Activated CD8-positive, alpha-beta memory T cell treated with anti-CD3 and anti-CD28 coated beads, Interleukin-2, amount 50 U/mL, for 24 hours (primary cell): ENCODE results near the gene ZNF316.
"Not testable (repeated sequence)": the region's sequence is repeated elsewhere in the genome, so short reads cannot be mapped to it uniquely, and the experiment has no call there.

Experiments
- DNase-seq: peaks from one replicate; pipeline ENCODE4 v3.0.0-alpha.2; 2020; ENCODE audit errors: extremely low read depth

The ZNF316 gene

DNA sequence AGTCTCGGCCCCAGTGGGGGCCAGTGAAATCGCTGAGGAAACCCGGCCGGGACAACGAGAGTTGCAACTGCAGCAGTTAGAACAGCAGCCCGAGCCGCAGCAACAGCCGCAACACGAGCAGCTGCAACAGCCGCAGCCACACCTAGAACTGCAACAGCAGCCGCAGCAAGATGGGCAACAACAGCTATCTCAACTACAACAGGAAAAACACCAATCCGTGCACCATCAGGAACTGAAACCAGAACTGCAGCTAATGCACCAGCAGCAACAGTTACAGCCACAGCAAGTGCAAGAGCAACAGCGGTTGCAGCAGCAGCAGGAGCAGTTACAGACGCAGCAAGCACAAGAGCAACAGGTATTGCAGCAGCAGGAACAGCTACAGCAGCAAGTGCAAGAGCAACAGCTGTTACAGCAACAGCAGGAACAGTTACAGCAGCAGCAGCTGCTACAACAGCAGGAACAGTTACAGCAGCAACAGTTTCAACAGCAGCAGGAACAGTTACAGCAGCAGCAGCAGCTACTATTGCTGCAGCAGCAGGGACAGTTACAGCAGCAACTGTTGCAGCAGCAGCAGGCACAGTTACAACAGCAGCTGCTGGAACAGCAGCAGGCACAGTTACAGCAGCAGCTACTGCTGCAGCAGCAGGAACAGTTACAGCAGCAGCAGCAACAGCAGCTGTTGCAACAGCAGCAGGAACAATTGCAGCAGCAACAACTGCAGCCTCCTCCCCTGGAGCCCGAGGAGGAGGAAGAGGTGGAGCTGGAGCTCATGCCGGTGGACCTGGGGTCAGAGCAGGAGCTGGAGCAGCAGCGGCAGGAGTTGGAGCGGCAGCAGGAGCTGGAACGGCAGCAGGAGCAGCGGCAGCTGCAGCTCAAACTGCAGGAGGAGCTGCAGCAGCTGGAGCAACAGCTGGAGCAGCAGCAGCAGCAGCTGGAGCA is 15.7 kb upstream of the ZNF316 start:
- no peak for DNase-seq

DNA sequence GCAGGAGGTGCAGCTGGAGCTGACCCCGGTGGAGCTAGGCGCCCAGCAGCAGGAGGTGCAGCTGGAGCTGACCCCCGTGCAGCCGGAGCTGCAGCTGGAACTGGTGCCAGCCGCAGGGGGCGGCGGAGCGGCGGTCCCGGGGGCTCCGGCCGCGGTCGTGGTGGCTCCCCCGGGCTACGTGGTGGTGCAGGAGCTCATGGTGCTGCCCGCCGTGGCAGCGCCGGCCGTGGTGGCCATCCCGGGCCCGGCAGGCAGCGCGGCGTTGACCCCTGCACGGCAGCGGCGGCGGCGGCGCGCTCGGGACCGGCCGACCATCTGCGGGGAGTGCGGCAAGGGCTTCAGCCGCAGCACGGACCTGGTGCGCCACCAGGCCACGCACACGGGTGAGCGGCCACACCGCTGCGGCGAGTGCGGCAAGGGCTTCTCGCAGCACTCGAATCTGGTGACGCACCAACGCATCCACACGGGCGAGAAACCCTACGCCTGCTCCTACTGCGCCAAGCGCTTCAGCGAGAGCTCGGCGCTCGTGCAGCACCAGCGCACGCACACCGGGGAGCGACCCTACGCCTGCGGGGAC is 14.9 kb upstream of the ZNF316 start:
- DNase-seq, result no peak

DNA sequence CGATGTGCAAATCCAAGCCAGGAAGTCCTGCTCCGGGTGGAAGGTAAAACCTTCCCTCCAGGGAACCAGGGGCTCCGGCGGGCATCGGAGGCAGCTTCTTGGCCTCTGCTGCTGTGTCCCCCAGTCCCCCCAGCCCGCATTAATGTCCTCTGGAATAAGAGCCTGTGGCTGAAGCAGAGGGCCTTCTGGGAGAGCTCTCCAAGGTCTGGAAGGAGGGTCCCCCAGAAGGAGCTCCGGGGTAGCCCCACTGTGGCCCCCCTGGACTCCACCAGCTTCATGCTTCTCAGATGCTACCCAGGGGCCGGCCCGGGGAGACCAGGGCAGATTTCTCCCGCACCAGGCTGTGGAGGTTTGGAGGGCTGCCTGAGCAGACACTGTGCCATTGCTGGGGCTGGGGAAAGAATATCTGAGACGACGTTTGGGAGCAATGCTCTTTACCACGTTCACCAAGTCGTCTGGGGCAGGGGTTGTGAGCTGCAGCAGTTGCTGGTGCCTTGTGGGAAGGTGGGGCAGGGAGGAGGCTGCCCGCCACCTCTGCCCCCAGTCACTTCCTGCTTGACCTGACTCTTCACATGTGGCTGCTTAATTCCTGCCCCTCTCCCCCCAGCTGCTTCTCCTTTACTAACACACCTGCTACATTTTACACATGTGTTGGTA is 13.4 kb upstream of the ZNF316 start:
- no peak for DNase-seq

DNA sequence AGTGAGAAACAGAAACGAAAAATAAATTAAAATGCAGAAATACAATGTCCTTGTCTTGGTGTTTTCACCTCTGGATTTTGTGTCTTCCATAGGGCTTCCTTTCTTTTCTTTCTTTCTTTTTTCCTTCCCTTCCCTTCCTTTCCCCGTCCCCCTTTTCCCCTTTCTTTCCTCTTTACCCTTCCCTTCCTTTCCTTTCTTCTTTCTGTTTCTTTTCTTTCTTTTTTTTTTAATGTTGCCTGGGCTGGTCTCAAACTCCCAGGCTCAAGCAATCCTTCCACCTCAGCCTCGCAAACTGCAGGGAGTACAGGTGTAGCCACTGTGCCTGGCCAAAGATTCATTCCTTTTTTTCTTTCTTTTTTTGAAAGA is 12.9 kb upstream of the ZNF316 start:
- no peak for DNase-seq

DNA sequence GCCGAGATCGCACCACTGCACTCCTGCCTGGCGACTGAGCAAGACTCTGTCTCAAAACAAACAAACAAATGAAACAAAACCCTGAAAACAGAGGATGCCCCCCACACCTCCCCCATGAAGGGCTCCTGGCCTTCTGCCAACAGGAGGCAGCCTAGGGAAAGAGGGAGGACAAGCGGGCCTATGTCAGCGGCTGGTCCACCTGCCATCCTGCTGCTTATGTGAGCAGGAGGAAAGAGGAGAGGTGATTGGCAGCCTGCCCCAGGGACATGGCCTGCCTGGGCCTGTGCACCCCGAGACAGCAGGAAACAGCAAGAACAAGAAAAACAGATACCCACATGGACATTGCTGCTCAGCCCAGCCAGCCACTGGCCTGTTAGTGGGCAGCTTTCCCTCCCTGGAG is 9.1 kb upstream of the ZNF316 start:
- no peak for DNase-seq

DNA sequence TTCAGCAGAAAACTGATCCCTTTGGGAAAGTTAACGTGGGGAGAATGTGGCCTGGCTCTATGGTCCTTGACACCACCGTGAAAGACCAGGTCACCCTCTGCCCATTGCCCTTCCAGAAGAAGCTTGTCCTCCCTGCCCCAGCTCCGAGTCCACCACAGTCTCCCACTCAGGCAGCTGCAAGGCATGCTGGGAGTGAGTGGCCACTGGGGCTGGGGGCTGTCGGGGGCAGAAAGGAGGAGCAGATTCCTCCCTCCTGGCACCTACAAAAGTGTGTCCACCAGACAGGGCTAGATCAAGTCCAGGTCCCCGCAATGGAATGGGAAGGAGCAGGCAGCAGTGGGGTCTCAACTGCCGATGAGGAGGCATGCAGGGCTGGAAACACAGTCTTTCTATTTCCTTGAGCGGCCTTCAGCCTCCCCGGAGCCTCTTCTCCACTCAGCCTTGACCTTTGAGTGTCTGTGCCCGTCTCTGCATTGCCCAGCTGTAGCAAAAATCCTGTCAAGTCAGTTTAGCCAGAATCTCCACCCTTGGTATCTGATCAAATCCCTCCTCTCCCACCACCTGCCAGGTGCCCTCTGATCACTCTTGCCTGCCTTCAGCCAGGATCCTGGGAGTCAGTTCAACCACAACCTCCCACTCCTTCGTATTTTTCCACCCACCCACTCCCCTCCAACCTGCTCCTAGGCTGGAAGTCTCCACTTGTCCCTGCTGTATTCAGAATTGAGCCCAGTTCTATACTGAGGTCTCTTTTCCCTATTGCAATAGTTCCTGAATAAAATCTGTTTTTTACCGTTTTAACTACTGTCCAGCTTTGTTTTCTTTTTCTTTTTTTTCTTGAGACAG is 6.9 kb upstream of the ZNF316 start:
- no peak for DNase-seq

DNA sequence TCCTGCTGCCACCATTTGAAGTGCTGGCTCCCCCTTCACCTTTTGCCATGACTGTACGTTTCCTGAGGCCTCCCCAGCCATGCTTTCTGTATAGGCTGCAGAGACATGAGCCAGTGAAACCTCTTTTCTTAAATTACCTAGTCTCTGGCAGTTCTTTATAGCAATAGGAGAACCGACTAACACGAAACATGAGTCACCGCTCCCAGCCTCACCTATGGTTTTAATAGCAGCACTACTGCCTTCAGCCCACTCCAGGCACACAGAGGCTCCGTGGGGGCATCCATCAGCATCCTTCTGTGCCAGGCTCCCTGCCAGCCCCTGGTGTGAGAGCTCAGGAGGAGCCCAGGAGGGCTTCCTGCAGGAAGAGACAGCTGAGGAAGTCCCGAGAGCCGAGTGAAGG is 5.5 kb upstream of the ZNF316 start:
- DNase-seq, result no peak

DNA sequence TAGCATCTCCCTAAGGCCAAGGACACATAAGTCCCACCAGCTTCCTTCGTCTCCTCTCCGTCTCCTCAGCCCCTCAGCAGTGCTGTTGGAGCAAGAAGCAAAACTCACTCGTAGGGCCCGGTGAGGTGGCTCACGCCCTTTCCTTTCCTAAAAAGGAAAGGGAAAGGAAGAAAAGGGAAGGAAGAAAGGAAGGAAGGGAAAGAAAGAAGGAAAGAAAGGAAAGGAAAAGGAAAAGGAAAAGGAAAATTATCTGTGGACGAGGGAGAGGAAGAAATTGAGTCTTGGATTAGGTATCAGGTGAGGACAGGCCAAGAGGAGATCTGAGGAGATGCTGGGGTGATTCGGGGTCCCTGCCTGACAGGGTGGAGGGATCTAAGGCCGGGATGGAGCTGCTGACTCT is 3.1 kb upstream of the ZNF316 start:
- DNase-seq, result no peak

DNA sequence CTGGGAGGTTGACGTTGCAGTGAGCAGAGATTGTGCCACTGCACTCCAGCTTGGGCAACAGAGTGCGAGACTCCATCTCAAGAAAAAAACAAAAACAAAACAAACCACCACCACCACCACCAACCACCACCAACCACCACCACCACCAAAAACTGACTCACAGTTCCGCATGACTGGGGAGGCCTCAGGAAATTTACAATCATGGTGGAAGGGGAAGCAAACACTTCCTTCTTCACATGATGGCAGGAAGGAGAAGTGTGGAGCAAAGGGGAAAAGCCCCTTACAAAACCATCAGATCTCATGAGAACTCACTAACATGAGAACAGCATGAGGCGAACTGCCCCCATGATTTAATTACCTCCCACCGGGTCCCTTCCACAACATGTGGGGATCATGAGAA is 2.1 kb upstream of the ZNF316 start:
- not testable (repeated sequence) for DNase-seq

DNA sequence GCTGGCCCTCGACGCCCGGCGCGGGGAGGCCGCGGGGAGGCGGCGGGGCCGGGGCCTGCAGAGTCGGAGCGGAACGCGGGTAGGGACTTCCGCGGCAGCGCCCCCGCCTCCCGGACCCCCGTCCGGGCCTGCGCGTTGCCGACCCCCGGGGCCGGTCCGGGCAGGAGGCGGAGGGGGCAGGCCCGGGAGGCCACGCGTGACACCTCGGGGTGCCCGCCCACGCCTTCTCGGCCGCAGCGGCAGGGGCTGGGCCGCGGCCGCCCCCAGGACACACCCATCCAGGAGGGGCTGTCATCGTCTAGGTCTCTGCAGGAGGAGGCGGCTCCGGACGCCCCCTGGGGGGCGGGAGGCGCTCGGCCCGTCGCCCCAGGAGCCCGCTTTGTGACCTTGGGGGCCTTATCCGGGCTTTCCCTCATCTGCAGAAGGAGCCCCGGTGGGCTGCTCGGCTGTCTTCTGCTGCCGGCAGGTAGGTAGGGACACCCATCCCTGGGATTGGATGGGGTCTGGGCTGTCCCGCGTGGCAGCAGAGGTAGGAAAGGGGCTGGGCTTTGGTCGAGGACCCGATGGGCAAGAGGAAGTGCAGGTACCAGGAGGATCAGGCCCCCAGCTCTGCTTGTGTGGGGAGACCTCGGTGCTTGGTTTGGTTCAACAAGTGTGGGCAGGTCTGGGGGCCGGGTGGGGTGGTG is 569 bp downstream of the ZNF316 start:
- no peak for DNase-seq

DNA sequence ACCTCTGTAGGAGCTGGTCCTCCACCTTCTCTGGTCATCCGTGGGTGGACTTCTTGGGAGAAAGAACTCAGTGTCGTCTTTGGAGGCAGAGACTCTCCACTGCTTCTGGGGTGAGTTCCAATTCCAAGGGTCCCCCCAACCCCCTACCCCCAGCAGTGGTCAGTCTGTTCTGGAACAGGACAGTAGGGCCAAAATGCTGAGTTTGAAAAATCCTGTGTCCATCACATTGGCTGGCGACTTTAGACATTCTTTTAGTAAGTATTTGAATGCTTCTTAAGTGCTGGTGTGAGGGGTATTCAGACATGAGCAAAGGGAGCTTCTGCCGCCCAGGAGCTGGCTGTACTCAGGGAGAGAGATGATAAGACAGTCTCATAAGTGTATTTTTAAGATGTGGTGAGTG is 1.9 kb downstream of the ZNF316 start:
- DNase-seq, result no peak

DNA sequence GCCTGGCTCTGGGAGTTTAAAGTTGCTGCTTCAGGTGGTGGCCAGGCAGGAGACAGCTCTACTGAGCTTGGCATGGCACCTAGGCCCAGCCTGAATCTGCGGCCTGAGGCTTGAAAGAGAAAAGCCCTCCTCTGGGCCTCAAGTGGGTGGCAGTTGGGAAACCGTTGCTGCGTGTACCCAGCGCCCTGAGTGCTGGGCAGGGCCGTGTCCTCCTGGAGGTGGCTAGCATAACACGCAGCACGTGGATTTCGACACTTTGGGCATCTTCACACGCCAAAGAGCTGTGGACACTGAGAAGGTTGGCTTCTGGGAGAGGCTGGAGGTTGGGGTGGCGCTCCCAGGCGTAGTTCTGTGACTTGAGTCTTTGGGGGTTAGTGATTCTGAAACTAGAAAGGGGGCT is 2.5 kb downstream of the ZNF316 start:
- no peak for DNase-seq

DNA sequence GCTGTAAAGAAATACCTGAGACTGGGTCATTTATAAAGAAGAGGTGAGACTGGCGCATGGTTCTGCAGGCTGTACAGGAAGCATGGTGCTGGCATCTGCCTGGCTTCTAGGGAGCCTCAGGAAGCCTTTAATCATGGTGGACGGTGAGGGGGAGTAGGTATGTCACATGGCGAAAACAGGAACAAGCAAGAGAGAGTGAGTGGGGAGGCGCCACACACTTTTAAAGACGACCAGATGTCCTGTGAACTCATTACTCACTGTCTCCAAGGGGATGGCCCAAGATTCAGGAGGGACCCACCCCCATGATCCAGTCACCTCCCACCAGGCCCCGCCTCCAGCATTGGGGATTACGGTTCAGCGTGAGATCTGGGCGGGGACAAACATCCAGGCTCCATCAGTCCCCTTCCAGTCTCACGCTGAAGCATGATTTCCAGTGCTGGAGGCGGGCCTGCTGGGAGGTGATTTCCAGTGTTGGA is 3.2 kb downstream of the ZNF316 start:
- no peak for DNase-seq

DNA sequence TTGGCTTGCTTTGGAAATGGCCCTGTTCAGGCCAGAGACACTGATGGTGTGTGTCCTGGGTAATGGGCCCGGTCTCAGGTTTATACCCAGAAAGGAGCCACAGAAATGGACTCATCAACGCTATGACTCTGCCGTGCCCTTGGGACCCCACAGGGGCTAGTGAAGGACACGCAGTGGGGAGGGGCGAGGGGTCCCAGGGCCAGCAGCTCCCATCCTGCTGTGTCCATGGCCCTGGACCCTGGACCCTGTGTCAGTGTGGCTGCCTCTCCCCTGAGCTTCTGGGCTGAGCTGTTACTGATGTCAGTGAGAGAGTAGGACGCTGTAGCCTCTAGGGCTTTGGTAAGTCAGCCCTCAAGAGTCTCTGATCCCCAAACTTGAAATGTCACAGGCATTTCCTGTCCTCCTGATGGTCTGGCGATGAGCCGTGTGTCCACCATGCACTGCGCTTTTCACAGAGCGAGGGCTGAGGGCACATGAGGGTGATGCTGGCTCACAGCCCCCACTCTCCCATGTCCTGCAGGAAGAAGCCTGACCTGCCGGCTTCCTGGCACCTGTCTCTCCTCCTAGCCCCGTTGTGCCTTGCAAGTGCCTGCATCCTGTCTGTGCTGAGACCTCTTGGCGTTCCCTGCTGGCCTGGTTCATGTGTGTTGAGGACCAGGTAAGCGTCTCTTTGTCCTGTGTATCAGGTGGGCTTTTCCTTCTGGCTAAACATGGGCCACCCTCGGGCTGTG is 4.4 kb downstream of the ZNF316 start:
- DNase-seq, result no peak

DNA sequence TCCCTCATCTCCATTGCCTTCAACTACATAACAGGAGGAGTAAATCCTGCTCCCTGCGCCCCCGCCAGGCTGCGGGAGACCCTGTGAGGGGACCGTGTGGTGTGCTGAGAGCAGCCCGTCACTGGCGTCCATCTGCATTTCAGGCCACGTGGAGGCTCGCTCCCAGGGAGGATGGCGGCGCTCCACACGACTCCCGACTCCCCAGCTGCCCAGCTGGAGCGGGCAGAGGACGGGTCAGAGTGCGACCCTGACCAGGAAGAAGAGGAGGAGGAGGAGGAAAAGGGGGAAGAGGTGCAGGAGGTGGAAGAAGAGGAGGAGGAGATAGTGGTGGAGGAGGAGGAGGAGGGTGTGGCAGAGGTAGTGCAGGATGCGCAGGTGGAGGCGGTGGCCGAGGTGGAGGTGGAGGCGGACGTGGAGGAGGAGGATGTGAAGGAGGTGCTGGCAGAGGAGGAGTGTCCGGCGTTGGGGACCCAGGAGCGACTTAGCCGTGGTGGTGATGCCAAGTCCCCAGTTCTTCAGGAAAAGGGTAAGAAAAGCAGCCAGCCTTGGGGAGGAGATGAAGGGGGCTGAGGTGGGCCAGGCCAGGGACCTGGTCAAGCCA is 5.2 kb downstream of the ZNF316 start:
- no peak for DNase-seq

DNA sequence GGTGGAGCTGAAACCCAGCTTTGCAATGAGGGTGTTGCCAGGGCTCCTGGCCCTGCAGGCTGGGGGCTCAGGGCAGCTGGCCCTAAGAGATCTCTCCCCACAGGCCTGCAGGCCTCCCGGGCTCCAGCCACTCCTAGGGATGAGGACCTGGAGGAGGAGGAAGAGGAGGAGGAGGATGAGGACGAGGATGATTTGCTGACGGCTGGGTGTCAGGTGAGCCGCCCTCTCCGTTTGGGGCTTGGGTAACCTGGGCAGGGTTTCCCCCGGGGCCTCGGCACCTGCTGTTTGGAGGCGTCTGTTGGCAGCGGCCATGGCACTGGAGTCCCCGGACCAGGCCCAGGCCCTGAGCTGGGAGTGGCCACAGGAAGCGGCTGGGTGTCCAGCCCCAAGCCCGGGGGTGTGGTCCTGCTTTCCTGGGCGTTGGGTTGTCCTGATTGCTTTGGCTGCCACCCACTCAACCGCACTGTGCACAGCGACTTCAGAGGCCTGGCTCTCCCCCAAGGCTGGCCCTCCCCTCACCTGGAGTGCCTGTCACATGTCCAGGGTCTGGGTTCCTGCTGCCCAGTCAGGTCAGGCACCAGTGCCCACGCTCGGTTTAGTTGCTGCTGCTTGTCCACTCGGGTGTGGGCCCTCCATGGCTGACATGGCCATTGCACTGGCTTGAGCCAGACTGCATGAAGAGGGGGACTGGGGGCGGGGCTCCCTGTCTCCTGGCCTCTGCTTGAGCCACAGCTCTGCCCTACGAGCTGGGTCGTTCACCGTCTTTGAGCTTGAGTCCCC is 5.9 kb downstream of the ZNF316 start:
- DNase-seq, result no peak

DNA sequence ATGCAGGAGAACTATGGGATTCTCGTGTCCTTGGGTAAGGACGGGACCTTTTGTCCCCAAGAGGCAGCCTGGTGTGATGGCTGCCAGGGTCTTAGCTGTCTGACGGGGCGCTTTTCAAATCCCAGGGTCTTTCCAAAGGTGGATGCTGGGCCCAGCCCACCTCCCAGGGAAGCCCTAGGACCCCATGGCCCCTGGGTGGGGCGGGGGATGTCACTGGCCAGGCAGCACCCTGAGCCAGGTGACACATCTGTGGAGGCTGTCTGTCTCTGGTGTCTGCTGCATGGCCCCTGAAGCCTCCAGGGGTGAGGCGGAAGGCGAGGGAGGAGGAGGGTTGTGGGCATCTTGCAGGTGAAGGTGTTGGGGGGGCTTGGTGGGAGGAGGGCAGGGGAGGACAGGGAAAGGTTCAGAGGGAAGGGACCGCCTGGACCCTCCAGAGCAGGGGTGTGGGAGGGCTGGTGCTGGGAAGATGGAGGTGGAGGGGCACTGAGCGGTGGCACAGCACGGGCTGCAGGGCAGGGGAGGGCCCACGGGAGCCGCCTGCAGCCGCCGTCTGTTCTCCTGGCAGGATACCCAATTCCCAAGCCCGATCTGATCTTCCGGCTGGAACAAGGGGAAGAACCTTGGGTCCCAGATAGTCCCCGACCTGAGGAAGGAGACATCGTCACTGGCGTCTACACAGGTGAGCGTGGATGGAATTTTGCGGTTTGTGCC is 7.0 kb downstream of the ZNF316 start:
- no peak for DNase-seq

DNA sequence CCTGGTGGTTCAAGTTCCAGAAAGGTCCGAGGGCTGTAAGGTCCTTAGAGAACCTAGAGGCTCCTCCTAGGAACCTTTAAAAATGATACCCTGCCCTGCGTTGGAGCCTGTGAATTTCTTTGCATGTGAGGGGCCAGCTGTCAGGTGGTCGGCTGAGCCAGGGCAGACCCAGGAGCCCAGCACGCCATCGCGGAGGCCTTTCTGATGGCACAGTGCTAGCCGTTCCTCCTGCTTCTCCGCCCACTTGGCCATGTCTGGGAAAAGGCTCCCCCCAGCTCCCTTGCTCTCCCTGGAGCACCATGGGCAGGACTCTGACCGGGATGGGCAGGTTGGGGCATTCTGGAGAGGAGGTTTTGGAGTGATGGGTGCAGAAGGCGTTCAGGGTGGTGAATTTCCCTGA is 7.6 kb downstream of the ZNF316 start:
- no peak for DNase-seq

DNA sequence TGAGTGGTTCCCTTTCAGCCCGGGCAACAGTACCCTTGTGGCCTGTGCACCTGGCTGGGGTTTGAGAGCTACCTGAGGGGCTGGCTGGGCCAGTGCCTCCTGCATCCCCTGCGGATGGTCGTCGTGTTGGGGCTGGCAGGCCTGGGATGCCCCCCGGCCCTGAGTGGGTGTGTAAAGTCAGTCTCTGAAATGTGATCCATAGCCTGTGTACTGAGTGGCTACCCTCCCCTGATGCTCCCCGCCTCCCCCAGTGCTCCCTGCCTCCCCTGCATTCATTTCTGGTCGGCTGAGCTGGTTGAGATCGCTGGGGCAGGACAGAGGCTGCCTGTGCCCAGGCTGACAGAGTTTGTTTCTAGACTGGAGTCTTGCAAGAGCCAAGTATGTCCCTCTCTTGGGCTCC is 9.3 kb downstream of the ZNF316 start:
- DNase-seq, result no peak
